Testis (tissue), 3 donors: ENCODE data around the gene MAP1LC3B. TPM values are rescaled to one million over a fixed set of nuclear protein-coding genes. Genes with fewer than 3 reads are reported as not detected.

Source experiments
- DNase-seq: peaks from one replicate; pipeline ENCODE4 v3.0.0-alpha.2; 2019
- H3K27ac ChIP-seq, 2 donors: fragments of 200-600 bp; sonication (generic); one replicate each; pipeline ENCODE4 v1.5.1; 2019
- H3K27me3 ChIP-seq: fragments of 200-600 bp; sonication (generic); one replicate; pipeline ENCODE4 v1.5.1; 2019
- H3K36me3 ChIP-seq: fragments of 200-600 bp; sonication (generic); one replicate; pipeline ENCODE4 v1.5.1; 2017; ENCODE audit warnings: low read depth; ENCODE audit errors: missing control alignments
- H3K4me1 ChIP-seq: fragments of 200-600 bp; sonication (generic); one replicate; pipeline ENCODE4 v1.5.1; 2019
- H3K4me3 ChIP-seq, 2 donors: fragments of 200-600 bp; sonication (generic); one replicate each; pipeline ENCODE4 v1.5.1; 2017 to 2019
- H3K9me3 ChIP-seq: fragments of 200-600 bp; sonication (generic); one replicate; pipeline ENCODE4 v1.5.1; 2017
- POLR2A ChIP-seq: fragments of 450-650 bp; IDR thresholded peaks from one replicate; pipeline ENCODE4 v1.6.1; 2017; ENCODE audit warnings: antibody characterized with exemption, mild to moderate bottlenecking, moderate library complexity
- WGBS, 2 donors: methylation state at CpG; one replicate each; pipeline ENCODE4 v1.1.5; 2018; 5-methylcytosine and 5-hydroxymethylcytosine counted together
- intact Hi-C: fragments of 100-400 bp; cut with DNase I; formaldehyde crosslinking; loops from one replicate; pipeline ENCODE4 v1.15.1; 2023; ENCODE audit warnings: low total_unique reads
- polyA plus RNA-seq: library from polyadenylated mRNA; stranded (reverse); fragments of 350-450 nt; fragmentation: Illumina TruSeq; extraction: RNeasy Lipid Tissue Mini Kit (QIAGEN cat#74804); gene quantifications from one replicate; pipeline ENCODE4 v1.2.3, GENCODE V29; 2014; ENCODE audit warnings: low read depth, low replicate concordance; ENCODE audit not compliant: insufficient read depth
- total RNA-seq, 2 donors: library from RNA; depleted of rRNA; stranded (reverse); fragments of >200 nt; gene quantifications; one replicate each; pipeline ENCODE4 v1.2.3, GENCODE V29; 2016
- TF ChIP-seq, protein P1 (sequence below), 3 experiments: fragments of 450-650 bp in 2 of 3; fragments of 200-600 bp in 1 of 3; sonication (generic) in 1 of 3; IDR thresholded peaks; one replicate each; pipeline ENCODE4 v1.5.1; 2016 to 2019; ENCODE audit warnings: antibody characterized with exemption in 3 of 3, mild to moderate bottlenecking in 2 of 3, moderate library complexity in 1 of 3

MAP1LC3B gene
- total and polyA plus RNA-seq, 3 donors from 2014 or later: 69.1 to 114 (median 73.1) TPM

DNA sequence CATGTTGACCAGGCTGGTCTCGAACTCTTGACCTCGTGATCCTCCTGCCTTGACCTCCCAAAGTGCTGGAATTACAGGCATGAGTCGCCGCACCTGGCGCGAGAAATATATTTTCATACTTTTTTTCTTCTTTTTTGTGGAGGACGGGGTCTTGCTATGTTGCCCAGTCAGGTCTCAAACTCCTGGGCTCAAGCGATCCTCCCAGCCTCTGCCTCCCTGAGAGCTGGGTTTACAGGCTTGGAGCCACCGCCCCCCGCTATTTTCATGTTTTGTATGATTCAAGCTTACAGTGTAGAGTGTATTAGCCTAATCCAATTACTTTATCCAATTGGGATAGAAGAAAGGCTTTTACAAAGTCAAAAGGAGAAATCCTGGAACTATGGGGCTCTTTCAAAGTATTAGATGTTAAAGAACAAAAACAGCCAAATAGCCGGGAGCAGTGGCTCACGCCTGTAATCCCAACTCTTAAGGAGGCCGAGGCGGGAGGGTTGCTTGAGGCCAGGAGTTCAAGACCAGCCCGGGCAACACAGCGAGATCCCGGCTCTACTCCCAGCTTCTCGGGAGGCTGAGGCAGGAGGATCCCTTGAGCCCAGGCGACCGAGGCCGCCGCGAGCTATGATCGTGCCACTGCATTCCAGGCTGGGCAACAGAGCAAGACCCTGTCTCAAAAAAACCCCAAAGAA, 1.4 kb upstream of the MAP1LC3B start:
- 78 to 81% methylated on average over 18 to 24 of the region's 24 CpGs for WGBS, 2 donors
- Histone ChIP-seq H3K9me3 (no peaks in the 10 kb centered on the region), H3K36me3 (no peaks in the 10 kb centered on the region), H3K4me1 (peaks cover 28% of the 10 kb centered on the region), H3K4me3 (peak overlapping the region; percentile 85 to 96), H3K27me3 (no peaks in the 10 kb centered on the region), H3K27ac (peak overlapping the region; percentile 98 to 100)
- intact Hi-C loops: no loop called here
- no peak for DNase-seq
- TF ChIP-seq, protein P1, sequence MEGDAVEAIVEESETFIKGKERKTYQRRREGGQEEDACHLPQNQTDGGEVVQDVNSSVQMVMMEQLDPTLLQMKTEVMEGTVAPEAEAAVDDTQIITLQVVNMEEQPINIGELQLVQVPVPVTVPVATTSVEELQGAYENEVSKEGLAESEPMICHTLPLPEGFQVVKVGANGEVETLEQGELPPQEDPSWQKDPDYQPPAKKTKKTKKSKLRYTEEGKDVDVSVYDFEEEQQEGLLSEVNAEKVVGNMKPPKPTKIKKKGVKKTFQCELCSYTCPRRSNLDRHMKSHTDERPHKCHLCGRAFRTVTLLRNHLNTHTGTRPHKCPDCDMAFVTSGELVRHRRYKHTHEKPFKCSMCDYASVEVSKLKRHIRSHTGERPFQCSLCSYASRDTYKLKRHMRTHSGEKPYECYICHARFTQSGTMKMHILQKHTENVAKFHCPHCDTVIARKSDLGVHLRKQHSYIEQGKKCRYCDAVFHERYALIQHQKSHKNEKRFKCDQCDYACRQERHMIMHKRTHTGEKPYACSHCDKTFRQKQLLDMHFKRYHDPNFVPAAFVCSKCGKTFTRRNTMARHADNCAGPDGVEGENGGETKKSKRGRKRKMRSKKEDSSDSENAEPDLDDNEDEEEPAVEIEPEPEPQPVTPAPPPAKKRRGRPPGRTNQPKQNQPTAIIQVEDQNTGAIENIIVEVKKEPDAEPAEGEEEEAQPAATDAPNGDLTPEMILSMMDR (IDR thresholded peaks at IDR 0.05): no peak
- TF ChIP-seq POLR2A: no peak

DNA sequence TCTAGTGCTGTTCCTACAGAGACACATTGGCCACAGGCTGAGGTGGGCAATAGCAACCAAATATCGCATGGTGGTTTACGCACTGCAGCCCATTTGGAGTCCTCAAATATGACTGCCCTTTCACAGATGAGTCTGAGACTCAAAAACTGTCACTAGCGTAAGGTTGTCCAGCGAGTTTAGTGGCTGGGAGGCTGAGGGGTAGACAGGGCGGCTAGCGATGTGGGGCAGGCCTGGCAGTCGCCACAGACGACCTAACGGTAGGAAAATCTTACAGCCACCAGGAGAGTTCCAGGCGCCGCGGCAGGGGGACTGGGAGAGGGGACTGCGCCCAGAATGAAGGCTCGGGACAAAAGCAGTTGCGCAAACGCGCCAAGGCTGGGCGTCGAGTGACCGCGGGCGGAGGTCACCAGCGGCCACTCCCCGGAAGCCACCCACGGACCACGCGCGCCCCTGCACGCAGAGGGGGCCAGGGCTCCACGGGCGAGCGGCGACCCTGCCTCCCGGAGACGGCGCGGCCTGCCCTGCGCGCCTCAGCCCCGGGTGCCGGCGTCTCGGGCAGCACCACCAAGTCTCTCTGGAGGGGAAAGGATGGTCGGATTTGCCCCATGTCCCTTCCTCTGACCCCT, 699 bp upstream of the MAP1LC3B start:
- Histone ChIP-seq H3K4me3 (peak overlapping the region; percentile 85 to 96), H3K27ac (peak overlapping the region; percentile 98 to 100), H3K27me3 (no peaks in the 10 kb centered on the region), H3K4me1 (peaks cover 28% of the 10 kb centered on the region), H3K36me3 (no peaks in the 10 kb centered on the region), H3K9me3 (no peaks in the 10 kb centered on the region)
- TF ChIP-seq, protein P1 (IDR thresholded peaks at IDR 0.05): peak in 1 of 3 experiments; percentile 7
- no peak for TF ChIP-seq POLR2A
- 6 to 8% methylated on average over 20 to 44 of the region's 44 CpGs for WGBS, 2 donors
- peak; percentile 57 for DNase-seq
- intact Hi-C loops: no loop called here

DNA sequence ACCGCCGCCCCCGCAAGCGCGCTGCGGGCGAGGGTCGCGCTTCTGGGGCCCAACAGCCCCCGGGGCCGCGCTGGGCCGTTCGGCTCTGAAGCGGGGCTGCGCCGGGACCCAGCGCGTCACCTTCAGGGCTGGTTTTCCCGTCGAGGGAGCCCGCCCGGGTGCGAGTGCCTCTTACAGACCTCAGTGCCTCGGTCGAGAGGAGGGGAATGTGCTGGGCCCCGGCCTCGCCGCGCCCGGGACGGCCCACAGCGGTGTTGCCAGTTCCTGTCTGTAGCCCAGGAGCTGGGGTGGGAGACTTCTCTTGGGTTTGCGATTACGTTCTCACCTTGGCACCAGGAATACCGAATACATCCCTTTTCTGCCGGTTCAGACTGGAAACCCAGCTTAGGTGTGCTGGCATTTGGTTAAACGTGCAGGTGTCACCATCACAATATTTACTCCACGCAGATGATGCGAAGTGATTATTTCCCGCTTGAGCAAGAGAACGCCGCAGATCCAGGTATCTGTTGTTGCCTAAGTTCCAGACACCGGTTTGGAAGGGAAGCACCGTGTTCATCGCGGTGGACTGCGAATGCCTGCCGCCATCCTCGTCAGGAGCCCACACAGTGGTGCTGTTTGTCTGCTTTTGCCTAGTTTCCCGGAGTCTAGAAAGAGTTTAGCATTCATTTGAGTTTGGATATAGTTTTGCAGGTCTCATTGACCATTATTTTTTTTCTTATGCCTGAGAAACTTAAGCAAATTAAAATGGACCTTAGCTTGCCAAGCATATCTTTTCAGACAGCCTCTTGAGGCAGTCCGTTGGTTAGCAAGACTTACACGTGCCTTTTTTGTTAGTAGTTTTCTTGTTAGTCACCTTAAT, 914 bp downstream of the MAP1LC3B start:
- peak; percentile 57 for DNase-seq
- no peak for TF ChIP-seq POLR2A
- TF ChIP-seq, protein P1 (IDR thresholded peaks at IDR 0.05): peak in 1 of 3 experiments; percentile 11
- 0 to 1% methylated on average over 15 to 49 of the region's 53 CpGs for WGBS, 2 donors
- Histone ChIP-seq H3K4me1 (peaks cover 18% of the 10 kb centered on the region), H3K27ac (peak overlapping the region; percentile 44 to 98), H3K4me3 (peak overlapping the region; percentile 71 to 96), H3K36me3 (no peaks in the 10 kb centered on the region), H3K27me3 (no peaks in the 10 kb centered on the region), H3K9me3 (no peaks in the 10 kb centered on the region)
- intact Hi-C loops: no loop called here

DNA sequence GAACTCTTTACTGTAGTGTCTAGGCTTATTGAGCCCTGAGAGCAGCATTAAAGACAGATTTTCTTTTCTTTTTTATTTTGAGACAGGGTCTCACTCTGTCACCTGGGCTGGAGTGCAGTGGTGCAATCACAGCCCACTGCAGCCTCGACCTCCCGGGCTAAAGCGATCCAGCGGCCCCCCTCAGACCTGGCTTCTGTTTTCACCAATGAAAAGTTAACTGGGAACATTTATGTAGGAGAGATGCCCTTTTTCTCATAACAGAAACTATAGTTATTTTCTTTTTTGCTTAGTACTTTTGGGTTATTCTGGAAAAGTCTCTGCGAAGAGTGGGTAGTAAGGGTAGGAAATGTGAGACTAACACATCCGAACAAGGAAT, 1.5 kb downstream of the MAP1LC3B start:
- intact Hi-C loops: no loop called here
- Histone ChIP-seq H3K36me3 (no peaks in the 10 kb centered on the region), H3K27ac (peak overlapping the region in 1 of 2 donors; percentile 98), H3K4me1 (peaks cover 16% of the 10 kb centered on the region), H3K9me3 (no peaks in the 10 kb centered on the region), H3K27me3 (no peaks in the 10 kb centered on the region), H3K4me3 (peak overlapping the region in 1 of 2 donors; percentile 96)
- WGBS, 2 donors: 51 to 76% methylated on average over 6 of the region's 6 CpGs
- DNase-seq: no peak
- no peak for TF ChIP-seq POLR2A
- TF ChIP-seq, protein P1 (IDR thresholded peaks at IDR 0.05): no peak
